HepG2 (cell line): Measurements from ENCODE around the gene CASKIN2. TPM values are rescaled to one million over a fixed set of nuclear protein-coding genes. Genes with fewer than 3 reads are reported as not detected.
A peak's percentile ranks its signal among the peaks of the same experiment; 100 is the strongest.
"Not testable (repeated sequence)": the region's sequence is repeated elsewhere in the genome, so short reads cannot be mapped to it uniquely, and the experiment has no call there.

ENCODE experiments used
- ATAC-seq: fragments of 200-7000 bp; cut with Tn5 transposase; 3 replicates; pipeline ENCODE4 v1.9.1; 2020; ENCODE audit warnings: mild to moderate bottlenecking, moderate library complexity
- BruUV-seq: library from RNA; stranded (reverse); fragments of 400-500 nt; replicated peaks from 2 replicates; lab custom pipeline; 2021; lab: Mats Ljungman, UMichigan
- CTCF ChIA-PET: fragments of 300-600 bp; formaldehyde crosslinking; extraction: SDS; loops from one replicate; lab custom pipeline; 2021; ENCODE audit warnings: low total read pairs, inconsistent platforms, low intra/inter-chr PET ratio; lab: Yijun Ruan, JAX
- POLR2A ChIA-PET: fragments of 350-600 bp; sonication (Branson Sonifier 250); formaldehyde crosslinking; loops from one replicate; lab custom pipeline; 2020; ENCODE audit warnings: antibody characterized with exemption, inconsistent platforms; lab: Yijun Ruan, JAX
- DNase-seq: peaks from one replicate; pipeline ENCODE4 v3.0.0-alpha.2; 2015; ENCODE audit warnings: low spot score
- FAIRE-seq: peaks from 3 replicates; lab custom pipeline; 2011; peaks lifted over from hg19 to GRCh38; lab: Jason Lieb, UNC
- H2AFZ ChIP-seq: one replicate; pipeline ENCODE4 v1.6.1; 2011; ENCODE audit warnings: low read length, inconsistent platforms
- H3K27ac ChIP-seq: fragments of 300-600 bp; 3 replicates; pipeline ENCODE4 v1.8.0; 2011; ENCODE audit warnings: mixed run types, mild to moderate bottlenecking, mixed read lengths, low read length, inconsistent platforms; ENCODE audit not compliant: insufficient read depth; ENCODE audit errors: extremely low read length
- H3K27me3 ChIP-seq, 2 experiments: fragments of 200-600 bp in 1 of 2; 2 replicates in 1 of 2; 3 replicates in 1 of 2; pipeline versions ENCODE4 v1.6.0 to v1.8.0; 2011; ENCODE audit warnings: low read length in 2 of 2, mild to moderate bottlenecking in 2 of 2, moderate library complexity in 2 of 2, inconsistent platforms in 1 of 2; ENCODE audit not compliant: insufficient read depth in 2 of 2, control insufficient read depth in 1 of 2
- H3K36me3 ChIP-seq, 2 experiments: fragments of 200-600 bp in 1 of 2; replicated peaks in 1 of 2; 2 replicates in 1 of 2; 3 replicates in 1 of 2; pipeline versions ENCODE4 v1.5.1 to v1.8.0; 2011; ENCODE audit warnings: low read length in 2 of 2, inconsistent platforms in 1 of 2; ENCODE audit not compliant: insufficient read depth in 2 of 2, control insufficient read depth in 1 of 2
- H3K4me1 ChIP-seq: 2 replicates; pipeline ENCODE4 v1.5.1; 2012; ENCODE audit warnings: low read length, inconsistent platforms; ENCODE audit not compliant: insufficient read depth
- H3K4me2 ChIP-seq: 2 replicates; pipeline ENCODE4 v1.6.0; 2011; ENCODE audit warnings: low read depth, low read length, inconsistent platforms
- H3K4me3 ChIP-seq, 3 experiments: fragments of 200-600 bp in 1 of 3; sonication (generic), shearing (Covaris generic) in 1 of 3; replicated peaks in 1 of 3; 2 replicates each; pipeline ENCODE4 v1.5.1; 2011 to 2016; ENCODE audit warnings: low read length in 3 of 3, inconsistent platforms in 2 of 3, low read depth in 2 of 3, mild to moderate bottlenecking in 2 of 3, control low read depth in 1 of 3, mixed read lengths in 1 of 3; ENCODE audit not compliant: insufficient read depth in 1 of 3
- H3K79me2 ChIP-seq: one replicate; pipeline ENCODE4 v1.6.1; 2011; ENCODE audit warnings: low read length, inconsistent platforms; ENCODE audit not compliant: insufficient read depth
- H3K9ac ChIP-seq: 2 replicates; pipeline ENCODE4 v1.6.0; 2011; ENCODE audit warnings: mild to moderate bottlenecking, low read depth, low read length, inconsistent platforms; ENCODE audit not compliant: insufficient read depth
- H3K9me3 ChIP-seq: 2 replicates; pipeline ENCODE4 v1.5.1; 2012; ENCODE audit warnings: mild to moderate bottlenecking, low read length
- H4K20me1 ChIP-seq: 2 replicates; pipeline ENCODE4 v1.6.0; 2011; ENCODE audit warnings: inconsistent platforms, mild to moderate bottlenecking, low read length, moderate library complexity; ENCODE audit not compliant: insufficient read depth
- EZH2 ChIP-seq: conservative IDR thresholded peaks from 2 replicates; pipeline ENCODE4 v1.6.1; 2012; ENCODE audit warnings: mild to moderate bottlenecking, low read depth, low read length, moderate library complexity
- MEF2D ChIP-seq: sonication (generic); formaldehyde crosslinking; IDR thresholded peaks from 2 replicates; pipeline ENCODE4 v1.5.1; 2020; ENCODE audit warnings: mild to moderate bottlenecking, missing genetic modification reagents
- MXI1 ChIP-seq: IDR thresholded peaks from 3 replicates; pipeline ENCODE4 v1.6.1; 2012; ENCODE audit warnings: low read depth, low read length, inconsistent platforms, borderline replicate concordance
- ZBTB1 ChIP-seq: sonication (generic); formaldehyde crosslinking; IDR thresholded peaks from 2 replicates; pipeline ENCODE4 v1.4.0; 2020; ENCODE audit warnings: missing genetic modification reagents, borderline replicate concordance
- ZBTB26 ChIP-seq: IDR thresholded peaks from 2 replicates; pipeline ENCODE4 v1.6.1; 2016; ENCODE audit warnings: missing compliant biosample characterization, missing genetic modification reagents, borderline replicate concordance
- ZBTB46 ChIP-seq: sonication (generic); formaldehyde crosslinking; IDR thresholded peaks from 2 replicates; pipeline ENCODE4 v1.4.0; 2020; ENCODE audit warnings: mild to moderate bottlenecking, missing genetic modification reagents, borderline replicate concordance
- ZNF121 ChIP-seq: sonication (generic); formaldehyde crosslinking; IDR thresholded peaks from 2 replicates; pipeline ENCODE4 v1.5.0; 2020; ENCODE audit warnings: mild to moderate bottlenecking, missing genetic modification reagents
- ZNF143 ChIP-seq: sonication (generic); formaldehyde crosslinking; IDR thresholded peaks from 2 replicates; pipeline ENCODE4 v1.4.0; 2020; ENCODE audit warnings: missing genetic modification reagents
- ZNF770 ChIP-seq: sonication (generic); formaldehyde crosslinking; IDR thresholded peaks from 2 replicates; pipeline ENCODE4 v1.5.0; 2020; ENCODE audit warnings: mild to moderate bottlenecking, missing genetic modification reagents
- WGBS: methylation state at CpG from one replicate; pipeline ENCODE4 v1.1.6; 2017; ENCODE audit warnings: low lambda C conversion rate; 5-methylcytosine and 5-hydroxymethylcytosine counted together
- in situ Hi-C: cut with HindIII; loops from 2 replicates; pipeline ENCODE4 v1.10.0; 2017; ENCODE audit warnings: low pct_unique_long_range_greater_than_20kb; ENCODE audit not compliant: extremely low pct_ligation_motif_present
- intact Hi-C: fragments of 100-400 bp; cut with micrococcal nuclease; formaldehyde crosslinking; loops from one replicate; pipeline ENCODE4 v1.10.0; 2022; ENCODE audit not compliant: unreplicated experiment
- polyA plus RNA-seq, 8 experiments: library from polyadenylated mRNA; depleted of rRNA in 3 of 8; stranded (reverse) in 7 of 8; unstranded in 1 of 8; fragments of >200 nt; fragmentation: Illumina TruSeq in 4 of 8; extraction: Trizol in 4 of 8; gene quantifications; 2 replicates each; pipeline versions ENCODE4 v1.2.1 to v1.2.3, GENCODE V29; 2011 to 2016; ENCODE audit warnings: low read depth in 4 of 8, missing spikeins in 1 of 8, mixed read lengths in 1 of 8; ENCODE audit not compliant: insufficient read depth in 1 of 8
- total RNA-seq, 5 experiments: library from RNA; depleted of rRNA; stranded (reverse); fragments of >200 nt; fragmentation: Illumina TruSeq; extraction: Trizol; gene quantifications; 2 replicates each; pipeline ENCODE4 v1.2.3, GENCODE V29; 2016; ENCODE audit warnings: low read depth in 1 of 5

The CASKIN2 gene
- total and polyA plus RNA-seq, 2 of the 13 experiments (the other 11 are each of a cell fraction or from before 2014, with no cell fraction given), result 5.2 to 7.8 TPM

GRCh38 chr17:75454672-75455071 lies 60.7 kb downstream of the CASKIN2 start:
- H3K9ac ChIP-seq, H3K27ac ChIP-seq, H3K4me2 ChIP-seq, H3K9me3 ChIP-seq, H3K36me3 ChIP-seq, H4K20me1 ChIP-seq, H3K4me3 ChIP-seq, FAIRE-seq, ATAC-seq, BruUV-seq, CTCF ChIA-PET, H2AFZ ChIP-seq, DNase-seq, in situ Hi-C loops, H3K27me3 ChIP-seq: not testable (repeated sequence)
- Histone ChIP-seq H3K79me2 (peaks cover 22% of the 10 kb centered on the region), H3K4me1 (peaks cover 90% of the 10 kb centered on the region)
- 0 out of 2 replicates have a peak, but pooled peaks have one; percentile 12 for TF ChIP-seq ZNF143 (CRISPR knock-in tag)
- peak; percentile 64 for TF ChIP-seq ZNF770 (CRISPR knock-in tag)
- TF ChIP-seq ZNF121 (CRISPR knock-in tag), result peak; percentile 68
- 91% methylated on average over 3 of the region's 3 CpGs for WGBS
- POLR2A ChIA-PET, result interaction anchor here (3.4 kb wide), 1 partner anchor 27 kb away, joined by 35 read pairs; no protein-coding TSS in a partner anchor
- intact Hi-C loops, result loop anchor here (5.0 kb wide), 1 partner anchor 58 kb away; no protein-coding TSS in a partner anchor

- no peaks in the 10 kb centered on the region for H3K9me3 ChIP-seq
- no peak overlapping the region for H3K4me3 ChIP-seq
- no peak overlapping the region for H2AFZ ChIP-seq
- peaks cover 21% of the 10 kb centered on the region for H3K79me2 ChIP-seq
- ATAC-seq, result no peak
- H3K27ac ChIP-seq, result no peak overlapping the region
- in situ Hi-C loops (no loop called here), intact Hi-C loops (no loop called here)
- ChIA-PET POLR2A (interaction anchor here (1.6 to 3.4 kb wide), 2 partner anchors 26 to 326 kb away, joined by 3 to 35 read pairs; a partner anchor contains a TSS), CTCF (no interaction called here)
- H3K36me3 ChIP-seq, result no peaks in the 10 kb centered on the region
- TF ChIP-seq ZBTB1 (CRISPR knock-in tag) (no peak), MXI1 (no peak), EZH2 (no peak), MEF2D (CRISPR knock-in tag) (0 out of 2 replicates have a peak, but pooled peaks have one; percentile 13), ZBTB46 (CRISPR knock-in tag) (no peak), ZBTB26 (CRISPR knock-in tag) (no peak)
- no peak overlapping the region for H3K4me2 ChIP-seq
- no peaks in the 10 kb centered on the region; a peak in 1 of 5 replicates for H3K27me3 ChIP-seq
- peaks cover 87% of the 10 kb centered on the region for H3K4me1 ChIP-seq
- no TSS peak for BruUV-seq
- H3K9ac ChIP-seq, result no peak overlapping the region
- no peak for DNase-seq
- FAIRE-seq, result no peak
- no peaks in the 10 kb centered on the region for H4K20me1 ChIP-seq
Observed at GRCh38 chr17:75454193-75454592, 61.1 kb downstream of the CASKIN2 start.
